ENCODE measurements around the gene ABCB7.

The ABCB7 gene

DNA sequence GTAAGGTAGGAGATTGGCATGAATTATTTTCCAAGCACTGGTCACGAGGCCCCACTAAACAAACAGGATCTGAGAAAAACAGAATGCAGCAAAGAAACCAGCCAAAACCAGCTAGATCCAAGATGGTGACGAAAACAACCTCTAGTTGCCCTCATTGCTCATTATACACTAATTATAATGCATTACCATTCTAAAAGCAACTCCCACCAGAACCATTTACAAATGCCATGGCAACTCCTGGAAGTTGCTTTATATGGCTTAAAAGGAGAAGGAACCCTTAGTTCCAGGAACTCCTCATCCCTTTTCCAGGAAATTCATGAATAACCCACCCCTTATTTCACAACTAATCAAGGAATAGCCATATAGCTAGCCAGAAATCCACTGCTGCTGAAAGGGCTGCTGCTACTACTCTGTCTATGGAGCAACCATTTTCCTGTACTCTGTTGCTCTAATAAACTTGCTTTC, 69.3 kb downstream of the ABCB7 start:
- DNase-seq (ENCODE audit: low read depth in 1 of 2, low spot score in 1 of 2), result no peak
- H3K4me3 ChIP-seq (replicated peaks; ENCODE audit: insufficient read depth, low read length), result no peak overlapping the region
- TF ChIP-seq POLR2AphosphoS5 (IDR thresholded peaks at IDR 0.05; ENCODE audit: low read depth) (no peak), GABPA (IDR thresholded peaks at IDR 0.05; ENCODE audit: low read depth) (no peak), SPI1 (IDR thresholded peaks at IDR 0.05; ENCODE audit: borderline replicate concordance, low read depth) (no peak)
- TF ChIP-seq, protein P1, sequence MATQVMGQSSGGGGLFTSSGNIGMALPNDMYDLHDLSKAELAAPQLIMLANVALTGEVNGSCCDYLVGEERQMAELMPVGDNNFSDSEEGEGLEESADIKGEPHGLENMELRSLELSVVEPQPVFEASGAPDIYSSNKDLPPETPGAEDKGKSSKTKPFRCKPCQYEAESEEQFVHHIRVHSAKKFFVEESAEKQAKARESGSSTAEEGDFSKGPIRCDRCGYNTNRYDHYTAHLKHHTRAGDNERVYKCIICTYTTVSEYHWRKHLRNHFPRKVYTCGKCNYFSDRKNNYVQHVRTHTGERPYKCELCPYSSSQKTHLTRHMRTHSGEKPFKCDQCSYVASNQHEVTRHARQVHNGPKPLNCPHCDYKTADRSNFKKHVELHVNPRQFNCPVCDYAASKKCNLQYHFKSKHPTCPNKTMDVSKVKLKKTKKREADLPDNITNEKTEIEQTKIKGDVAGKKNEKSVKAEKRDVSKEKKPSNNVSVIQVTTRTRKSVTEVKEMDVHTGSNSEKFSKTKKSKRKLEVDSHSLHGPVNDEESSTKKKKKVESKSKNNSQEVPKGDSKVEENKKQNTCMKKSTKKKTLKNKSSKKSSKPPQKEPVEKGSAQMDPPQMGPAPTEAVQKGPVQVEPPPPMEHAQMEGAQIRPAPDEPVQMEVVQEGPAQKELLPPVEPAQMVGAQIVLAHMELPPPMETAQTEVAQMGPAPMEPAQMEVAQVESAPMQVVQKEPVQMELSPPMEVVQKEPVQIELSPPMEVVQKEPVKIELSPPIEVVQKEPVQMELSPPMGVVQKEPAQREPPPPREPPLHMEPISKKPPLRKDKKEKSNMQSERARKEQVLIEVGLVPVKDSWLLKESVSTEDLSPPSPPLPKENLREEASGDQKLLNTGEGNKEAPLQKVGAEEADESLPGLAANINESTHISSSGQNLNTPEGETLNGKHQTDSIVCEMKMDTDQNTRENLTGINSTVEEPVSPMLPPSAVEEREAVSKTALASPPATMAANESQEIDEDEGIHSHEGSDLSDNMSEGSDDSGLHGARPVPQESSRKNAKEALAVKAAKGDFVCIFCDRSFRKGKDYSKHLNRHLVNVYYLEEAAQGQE (IDR thresholded peaks at IDR 0.05; ENCODE audit: insufficient replicate concordance, low read depth), result no peak
- TF ChIP-seq, protein P2, sequence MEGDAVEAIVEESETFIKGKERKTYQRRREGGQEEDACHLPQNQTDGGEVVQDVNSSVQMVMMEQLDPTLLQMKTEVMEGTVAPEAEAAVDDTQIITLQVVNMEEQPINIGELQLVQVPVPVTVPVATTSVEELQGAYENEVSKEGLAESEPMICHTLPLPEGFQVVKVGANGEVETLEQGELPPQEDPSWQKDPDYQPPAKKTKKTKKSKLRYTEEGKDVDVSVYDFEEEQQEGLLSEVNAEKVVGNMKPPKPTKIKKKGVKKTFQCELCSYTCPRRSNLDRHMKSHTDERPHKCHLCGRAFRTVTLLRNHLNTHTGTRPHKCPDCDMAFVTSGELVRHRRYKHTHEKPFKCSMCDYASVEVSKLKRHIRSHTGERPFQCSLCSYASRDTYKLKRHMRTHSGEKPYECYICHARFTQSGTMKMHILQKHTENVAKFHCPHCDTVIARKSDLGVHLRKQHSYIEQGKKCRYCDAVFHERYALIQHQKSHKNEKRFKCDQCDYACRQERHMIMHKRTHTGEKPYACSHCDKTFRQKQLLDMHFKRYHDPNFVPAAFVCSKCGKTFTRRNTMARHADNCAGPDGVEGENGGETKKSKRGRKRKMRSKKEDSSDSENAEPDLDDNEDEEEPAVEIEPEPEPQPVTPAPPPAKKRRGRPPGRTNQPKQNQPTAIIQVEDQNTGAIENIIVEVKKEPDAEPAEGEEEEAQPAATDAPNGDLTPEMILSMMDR (IDR thresholded peaks at IDR 0.05; ENCODE audit: insufficient read depth, low read length), result no peak
- H3K27ac ChIP-seq (replicated peaks), result no peak overlapping the region
- H3K27me3 ChIP-seq (ENCODE audit: insufficient read depth, poor library complexity, severe bottlenecking), result no peaks in the 10 kb centered on the region

- TF ChIP-seq, protein P1 (IDR thresholded peaks at IDR 0.05; ENCODE audit: insufficient replicate concordance, low read depth), result no peak
- no peak for TF ChIP-seq POLR2AphosphoS5 (IDR thresholded peaks at IDR 0.05; ENCODE audit: low read depth)
- TF ChIP-seq, protein P2 (IDR thresholded peaks at IDR 0.05; ENCODE audit: insufficient read depth, low read length), result no peak
- DNase-seq (ENCODE audit: low read depth in 1 of 2, low spot score in 1 of 2), result no peak
- no peak overlapping the region for H3K27ac ChIP-seq (replicated peaks)
- H3K4me3 ChIP-seq (replicated peaks; ENCODE audit: insufficient read depth, low read length), result no peak overlapping the region
- H3K27me3 ChIP-seq (ENCODE audit: insufficient read depth, poor library complexity, severe bottlenecking), result no peaks in the 10 kb centered on the region
Observed at GRCh38 chrX:75084757-75085156, 71.3 kb downstream of the ABCB7 start.

- DNase-seq (ENCODE audit: low read depth in 1 of 2, low spot score in 1 of 2), result no peak
- Histone ChIP-seq H3K27me3 (ENCODE audit: insufficient read depth, poor library complexity, severe bottlenecking) (no peaks in the 10 kb centered on the region), H3K27ac (replicated peaks) (no peak overlapping the region), H3K4me3 (replicated peaks; ENCODE audit: insufficient read depth, low read length) (no peak overlapping the region)
- TF ChIP-seq, protein P2 (IDR thresholded peaks at IDR 0.05; ENCODE audit: insufficient read depth, low read length), result no peak
- TF ChIP-seq, protein P1 (IDR thresholded peaks at IDR 0.05; ENCODE audit: insufficient replicate concordance, low read depth), result no peak
- TF ChIP-seq SPI1 (IDR thresholded peaks at IDR 0.05; ENCODE audit: borderline replicate concordance, low read depth) (no peak), POLR2AphosphoS5 (IDR thresholded peaks at IDR 0.05; ENCODE audit: low read depth) (no peak), GABPA (IDR thresholded peaks at IDR 0.05; ENCODE audit: low read depth) (no peak)
Observed at GRCh38 chrX:75076429-75076828, 79.7 kb downstream of the ABCB7 start.

All from HL-60 (cell line).